PC-9 (cell line): ENCODE results near the gene CENPP.

ENCODE experiments used
- EZH2 ChIP-seq: fragments of 200-600 bp; sonication (generic); IDR thresholded peaks from 2 replicates; pipeline ENCODE4 v1.8.0; 2017; ENCODE audit warnings: antibody characterized with exemption, low read depth
- TF ChIP-seq, protein P1 (sequence below): fragments of 200-600 bp; sonication (generic); conservative IDR thresholded peaks from 2 replicates; pipeline ENCODE4 v1.6.1; 2017; ENCODE audit warnings: mixed run types, antibody characterized with exemption, mild to moderate bottlenecking, moderate library complexity

DNA sequence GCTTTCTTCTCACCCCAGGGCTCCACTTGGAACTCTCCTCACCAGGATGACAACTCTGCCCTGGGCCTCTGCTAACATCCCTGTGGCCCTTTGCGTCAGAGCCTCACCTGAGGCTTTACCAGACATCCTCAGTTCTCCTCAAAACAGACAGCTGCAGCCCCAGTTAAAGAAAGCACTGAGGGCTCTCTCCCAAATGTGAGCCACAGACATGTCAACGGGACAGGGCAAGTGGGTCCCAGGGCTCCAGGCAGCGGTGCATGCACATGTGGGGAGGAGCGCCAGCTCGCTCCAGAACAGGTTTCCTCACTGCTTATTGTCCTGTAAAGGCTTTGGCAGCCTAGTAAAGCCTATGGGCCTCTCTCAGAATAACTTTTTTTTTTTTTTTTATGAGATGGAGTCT lies 306.9 kb downstream of the CENPP start:
- TF ChIP-seq, protein P1, sequence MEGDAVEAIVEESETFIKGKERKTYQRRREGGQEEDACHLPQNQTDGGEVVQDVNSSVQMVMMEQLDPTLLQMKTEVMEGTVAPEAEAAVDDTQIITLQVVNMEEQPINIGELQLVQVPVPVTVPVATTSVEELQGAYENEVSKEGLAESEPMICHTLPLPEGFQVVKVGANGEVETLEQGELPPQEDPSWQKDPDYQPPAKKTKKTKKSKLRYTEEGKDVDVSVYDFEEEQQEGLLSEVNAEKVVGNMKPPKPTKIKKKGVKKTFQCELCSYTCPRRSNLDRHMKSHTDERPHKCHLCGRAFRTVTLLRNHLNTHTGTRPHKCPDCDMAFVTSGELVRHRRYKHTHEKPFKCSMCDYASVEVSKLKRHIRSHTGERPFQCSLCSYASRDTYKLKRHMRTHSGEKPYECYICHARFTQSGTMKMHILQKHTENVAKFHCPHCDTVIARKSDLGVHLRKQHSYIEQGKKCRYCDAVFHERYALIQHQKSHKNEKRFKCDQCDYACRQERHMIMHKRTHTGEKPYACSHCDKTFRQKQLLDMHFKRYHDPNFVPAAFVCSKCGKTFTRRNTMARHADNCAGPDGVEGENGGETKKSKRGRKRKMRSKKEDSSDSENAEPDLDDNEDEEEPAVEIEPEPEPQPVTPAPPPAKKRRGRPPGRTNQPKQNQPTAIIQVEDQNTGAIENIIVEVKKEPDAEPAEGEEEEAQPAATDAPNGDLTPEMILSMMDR = no peak
- TF ChIP-seq EZH2 = no peak
